ENCODE data around the gene ALDH1A1.

Gene ALDH1A1

DNA sequence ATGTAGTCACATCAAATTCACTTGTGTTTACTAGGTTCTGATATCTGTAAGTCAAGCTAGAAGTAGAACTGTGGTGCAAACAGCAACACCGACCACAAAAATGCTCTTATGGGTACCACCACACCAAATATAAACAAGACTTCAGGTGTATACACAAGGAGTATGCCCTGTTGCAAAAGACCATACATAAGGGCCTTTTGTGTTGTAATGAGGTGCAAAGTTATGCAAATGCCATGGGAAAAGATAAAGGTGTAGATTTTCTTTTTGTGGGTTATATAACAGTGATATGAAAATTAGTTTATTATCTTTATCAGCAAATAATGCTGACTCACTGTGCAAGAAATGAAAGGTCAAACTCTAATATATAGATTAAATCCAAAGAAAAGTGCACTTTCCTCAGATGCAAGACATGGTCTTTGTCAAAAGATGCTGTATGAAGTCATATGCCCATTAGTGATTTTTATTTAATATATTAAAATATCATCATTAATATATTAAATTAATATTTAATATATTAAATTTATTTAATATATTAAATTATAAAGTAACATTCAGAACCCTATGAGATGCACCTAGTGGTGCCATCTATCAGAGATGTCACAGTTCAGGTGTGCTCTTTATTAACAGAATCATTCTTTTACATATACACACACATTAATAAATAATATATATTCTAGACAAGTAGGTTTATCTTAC, 26.7 kb upstream of the ALDH1A1 start:
- no peak for DNase-seq (ENCODE audit: low read depth)

GRCh38 chr9:72978744-72979143, 25.9 kb upstream of the ALDH1A1 start:
- no peak for DNase-seq (ENCODE audit: low read depth)

DNA sequence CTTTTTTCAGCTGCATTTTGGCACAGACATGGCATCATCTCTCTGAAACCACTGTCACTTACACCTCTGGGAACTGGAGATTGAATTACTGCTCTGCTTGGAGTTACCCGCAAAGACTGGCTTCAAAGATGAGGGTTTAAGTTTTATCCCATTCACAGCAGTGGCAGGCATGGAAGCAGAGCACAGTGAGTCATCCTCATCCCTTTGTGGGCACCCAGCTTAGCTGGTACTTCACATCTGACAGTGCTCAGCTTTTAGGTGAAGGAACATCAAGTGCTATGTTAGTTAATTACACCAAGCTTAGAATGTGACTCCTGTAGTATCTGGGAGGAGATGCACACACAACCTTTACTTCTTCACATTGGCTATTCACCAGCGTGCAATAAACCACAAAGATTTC, 24.8 kb upstream of the ALDH1A1 start:
- DNase-seq (ENCODE audit: low read depth), result no peak

DNA sequence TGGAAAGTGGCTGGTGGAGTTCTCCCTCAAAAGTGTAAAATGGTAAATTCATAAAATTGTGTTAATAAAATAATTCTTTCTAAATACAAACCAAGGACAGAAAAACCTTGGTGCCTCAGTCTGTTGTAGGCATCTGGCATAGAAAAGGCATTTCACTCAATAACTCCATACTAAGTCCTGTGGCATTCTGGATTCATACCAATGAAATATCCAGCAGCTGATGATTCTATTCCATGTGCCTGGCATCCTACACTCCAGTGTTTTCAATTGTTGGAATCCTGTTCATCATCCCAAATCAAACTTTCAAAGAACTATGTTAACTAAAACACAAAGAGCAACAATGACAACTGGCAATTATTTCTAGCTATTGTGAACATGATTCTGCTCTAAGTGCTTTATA, 21.6 kb upstream of the ALDH1A1 start:
- DNase-seq (ENCODE audit: low read depth), result no peak

DNA sequence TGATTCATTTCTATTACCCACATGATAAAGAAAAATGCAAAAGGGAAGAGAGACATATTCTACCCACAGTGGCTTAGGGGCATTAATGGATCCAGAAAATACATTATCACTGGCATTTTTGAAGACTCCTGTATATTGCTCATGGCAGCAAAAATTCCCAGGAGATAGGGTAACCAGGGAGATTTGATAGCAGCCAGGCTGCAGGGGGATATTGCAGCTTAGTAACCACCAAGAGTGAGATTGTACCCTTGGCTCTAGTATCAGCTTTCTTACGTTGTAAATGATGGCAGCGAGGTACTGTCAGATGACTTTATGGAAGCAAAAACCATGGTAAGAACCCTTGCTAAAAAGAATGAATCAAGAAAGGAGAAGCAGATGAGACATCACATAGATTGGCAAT, 19.8 kb upstream of the ALDH1A1 start:
- no peak for DNase-seq (ENCODE audit: low read depth)

DNA sequence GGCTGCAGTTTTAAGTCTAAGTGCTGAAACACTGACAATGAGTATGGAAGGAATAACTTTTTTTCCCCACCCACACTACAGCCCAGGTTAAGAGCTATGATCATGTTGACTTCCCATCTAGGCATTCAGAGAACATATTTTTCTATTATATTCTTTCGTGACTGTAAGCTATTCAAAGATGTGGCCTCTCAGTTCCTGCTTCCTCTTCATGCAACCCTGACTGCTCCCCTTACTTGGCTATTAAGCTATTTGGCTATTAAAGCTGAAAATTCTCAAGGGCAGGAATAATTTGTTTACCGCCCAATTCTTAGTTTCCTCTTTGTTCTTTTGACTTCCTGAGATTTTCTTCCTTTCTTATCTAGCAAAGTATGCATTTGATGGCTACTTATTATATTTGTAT, 18.6 kb upstream of the ALDH1A1 start:
- no peak for DNase-seq (ENCODE audit: low read depth)

- DNase-seq (ENCODE audit: low read depth), result no peak
Observed at GRCh38 chr9:72960446-72960845, 7.6 kb upstream of the ALDH1A1 start.

DNA sequence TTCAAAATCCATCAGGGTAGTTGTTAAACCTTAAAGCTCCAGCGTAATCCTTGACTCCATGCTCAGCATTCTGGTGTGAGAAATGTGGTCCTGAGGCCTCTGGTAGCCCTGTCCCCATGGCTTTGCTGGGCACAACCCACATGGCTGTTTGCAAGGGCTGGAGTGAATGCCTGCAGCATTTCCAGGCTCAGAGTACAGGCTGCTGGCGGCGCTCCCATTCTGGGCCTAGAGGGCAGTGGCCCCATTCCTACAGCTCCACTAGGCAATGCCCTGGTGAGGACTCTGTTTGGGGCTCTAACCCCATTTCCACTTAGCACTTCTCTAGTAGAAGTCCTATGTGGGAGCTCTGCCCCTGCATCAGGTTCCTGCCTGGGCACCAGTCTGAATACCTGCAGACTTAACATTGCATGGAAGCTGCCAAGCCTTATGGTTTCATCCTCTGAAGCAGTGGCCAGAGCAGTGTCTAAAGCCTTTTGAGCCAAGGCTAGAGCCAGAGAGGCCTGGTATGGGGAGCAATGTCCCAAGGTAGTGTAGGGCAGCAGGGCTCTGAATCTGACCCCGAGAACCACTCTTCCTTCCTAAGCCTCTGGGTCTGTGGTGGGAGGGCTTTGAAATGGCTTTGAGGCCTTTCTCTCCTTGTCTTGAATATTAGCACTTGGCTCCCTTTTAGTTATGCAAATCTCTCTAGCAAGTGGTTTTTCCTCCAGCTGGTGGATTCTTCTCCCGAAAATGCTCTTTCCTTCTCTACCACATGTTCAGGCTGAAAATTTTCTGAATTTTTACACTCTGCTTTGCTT, 5.8 kb upstream of the ALDH1A1 start:
- no peak for DNase-seq (ENCODE audit: low read depth)

DNA sequence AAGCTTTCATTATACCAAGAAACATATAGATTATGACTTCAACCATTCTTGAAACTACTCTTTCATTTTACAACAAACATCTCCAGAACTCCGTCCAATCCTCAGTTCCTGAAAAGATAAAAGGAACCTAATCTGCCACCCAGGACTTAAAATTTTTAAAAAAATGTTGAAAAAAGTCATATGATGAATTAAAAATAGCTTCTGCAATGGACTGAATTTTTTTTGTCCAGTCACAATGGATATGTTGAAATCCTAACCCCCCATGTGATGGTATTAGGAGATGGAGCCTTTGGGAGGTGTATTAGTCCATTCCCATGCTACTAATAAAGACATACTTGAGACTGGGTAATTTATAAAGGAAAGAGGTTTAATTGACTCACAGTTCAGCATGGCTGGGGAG, 2.7 kb upstream of the ALDH1A1 start:
- no peak for DNase-seq (ENCODE audit: low read depth)

GRCh38 chr9:72955126-72955455, 2.2 kb upstream of the ALDH1A1 start:
- DNase-seq (ENCODE audit: low read depth), result no peak

DNA sequence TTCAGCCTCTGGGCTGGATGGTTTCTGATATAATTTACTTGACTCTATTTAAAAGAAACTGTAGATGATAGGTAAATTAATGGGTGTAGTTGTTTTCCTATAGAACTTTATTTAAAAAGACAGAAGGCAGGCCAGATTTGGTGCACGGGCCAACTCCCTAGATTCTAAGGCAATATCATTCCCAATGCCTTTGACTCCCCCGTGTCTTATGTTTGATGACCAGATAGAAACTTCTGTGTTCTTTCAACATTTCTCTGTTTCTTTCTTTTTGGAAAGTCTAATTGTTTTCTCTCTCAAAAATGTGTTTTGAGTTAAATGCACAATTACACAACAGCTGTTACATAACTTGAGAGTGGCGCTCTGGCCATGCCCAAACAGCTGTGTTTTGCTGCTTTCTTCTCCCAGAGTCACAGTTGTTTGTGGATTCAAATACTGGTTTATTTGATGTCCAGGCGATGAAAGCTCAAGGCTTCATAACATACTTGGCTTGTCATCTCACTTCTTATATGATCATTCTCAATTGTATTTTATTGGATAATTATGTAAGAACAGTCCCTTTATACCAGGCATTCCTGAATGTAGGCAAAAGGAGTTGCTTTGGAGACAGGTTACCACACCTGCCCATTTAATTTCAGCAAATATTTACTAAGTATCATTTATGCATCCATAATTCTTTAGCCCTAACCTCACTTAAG, 1.7 kb upstream of the ALDH1A1 start:
- no peak for DNase-seq (ENCODE audit: low read depth)

DNA sequence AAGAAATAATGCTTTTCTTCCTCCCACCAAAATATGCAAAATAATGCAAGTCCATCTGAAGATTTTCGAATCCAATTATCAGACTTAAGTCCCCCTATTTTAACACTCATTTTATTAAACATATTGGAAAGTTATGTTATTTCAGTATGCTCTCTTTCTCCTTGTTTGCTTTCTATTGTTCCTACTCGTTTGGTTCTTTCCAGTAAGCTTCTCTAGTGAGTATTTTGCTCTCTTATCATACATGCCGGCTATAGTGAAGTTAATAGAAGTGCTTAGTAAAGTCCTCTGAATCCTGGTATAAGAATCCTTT, 517 bp downstream of the ALDH1A1 start:
- no peak for DNase-seq (ENCODE audit: low read depth)

GRCh38 chr9:72951520-72952380, 1.1 kb downstream of the ALDH1A1 start:
- no peak for DNase-seq (ENCODE audit: low read depth)

GRCh38 chr9:72950875-72951442, 1.9 kb downstream of the ALDH1A1 start:
- no peak for DNase-seq (ENCODE audit: low read depth)

- DNase-seq (ENCODE audit: low read depth), result no peak
Observed at GRCh38 chr9:72949918-72950325, 2.9 kb downstream of the ALDH1A1 start.

DNA sequence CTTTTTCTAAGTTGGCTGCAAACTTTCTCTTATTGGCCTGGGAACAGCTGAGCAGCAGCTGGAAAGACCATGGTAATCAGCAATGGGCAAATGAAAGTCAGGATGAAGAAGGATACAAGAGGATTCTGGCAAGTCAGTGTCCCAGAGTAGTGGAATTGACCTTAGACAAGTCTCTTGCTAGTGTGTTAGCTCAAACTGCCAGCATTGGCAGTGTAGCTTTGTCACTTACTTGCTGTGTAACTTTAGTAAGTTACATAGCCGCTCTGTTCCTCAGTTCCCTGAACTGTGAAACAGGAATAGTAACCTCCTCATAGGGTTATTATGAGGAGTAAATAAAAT, 3.6 kb downstream of the ALDH1A1 start:
- DNase-seq (ENCODE audit: low read depth), result no peak

DNA sequence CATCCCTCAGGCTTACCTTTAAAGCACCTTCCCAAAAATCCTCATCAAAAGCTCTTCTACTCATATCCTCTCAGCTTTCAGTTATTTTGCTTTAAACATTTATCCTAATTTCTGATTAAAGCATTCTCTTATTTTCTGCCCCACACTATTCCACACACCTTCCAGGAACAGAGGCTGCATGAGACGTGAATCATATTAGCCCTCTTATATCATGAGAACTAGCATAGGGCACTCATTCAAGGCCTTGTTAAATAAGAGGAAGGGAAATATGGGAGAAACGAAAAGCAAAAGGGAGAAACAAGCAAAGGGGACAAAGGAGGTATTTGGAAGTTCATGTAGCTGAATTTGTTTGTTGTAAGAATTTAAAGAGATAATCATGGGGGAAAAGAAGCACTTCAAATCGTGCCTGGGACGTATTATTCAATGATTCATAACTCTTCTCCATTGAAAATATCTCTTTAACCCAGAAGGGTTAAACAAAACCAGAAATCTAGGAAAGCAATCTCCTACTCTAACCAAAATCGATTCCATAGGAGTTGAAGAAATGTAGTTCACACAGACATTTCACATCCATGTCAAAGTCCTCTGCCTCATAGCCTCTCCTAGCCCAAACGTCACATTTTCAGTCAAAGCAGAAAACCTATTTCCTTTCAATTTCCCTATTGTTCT, 4.1 kb downstream of the ALDH1A1 start:
- DNase-seq (ENCODE audit: low read depth), result no peak

- DNase-seq (ENCODE audit: low read depth), result no peak
Observed at GRCh38 chr9:72947984-72948465, 4.8 kb downstream of the ALDH1A1 start.

DNA sequence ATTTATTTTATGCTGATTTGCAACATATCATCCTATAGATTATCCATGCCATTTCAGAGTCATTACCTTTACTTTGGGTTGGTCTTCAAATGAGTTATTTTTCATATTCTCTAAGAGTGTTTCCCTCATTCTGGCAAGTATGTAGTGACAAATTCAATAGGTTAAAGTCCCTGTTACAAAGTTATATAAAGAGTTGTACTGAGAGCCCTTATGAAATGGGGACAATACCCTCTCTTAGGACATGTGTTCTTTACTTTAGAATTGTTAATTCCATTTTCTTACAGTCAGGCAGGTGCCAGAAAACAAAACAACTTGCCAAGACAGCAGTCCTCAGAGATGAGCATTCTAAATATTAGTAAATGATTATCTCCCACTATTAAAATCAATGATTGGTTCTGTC, 6.0 kb downstream of the ALDH1A1 start:
- DNase-seq (ENCODE audit: low read depth), result no peak

DNA sequence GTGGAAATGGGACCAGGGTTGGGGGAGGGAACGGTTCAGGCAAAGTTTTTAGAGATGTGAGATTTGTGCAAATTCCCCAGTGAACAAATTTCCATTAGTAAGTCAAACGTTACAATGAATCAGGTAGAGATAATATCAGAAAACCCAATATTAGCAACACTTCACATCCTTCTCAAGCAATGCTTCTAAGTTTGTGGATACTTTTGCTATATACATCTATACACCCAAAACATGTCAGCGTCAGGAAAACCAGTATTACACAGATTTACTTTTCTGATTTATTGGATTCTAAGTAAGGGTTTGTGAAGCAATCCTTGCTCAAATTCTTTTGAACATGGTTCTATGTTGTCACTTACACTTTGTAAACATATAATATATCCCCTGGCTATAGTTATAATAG, 6.5 kb downstream of the ALDH1A1 start:
- no peak for DNase-seq (ENCODE audit: low read depth)

GRCh38 chr9:72945391-72945790, 7.5 kb downstream of the ALDH1A1 start:
- DNase-seq (ENCODE audit: low read depth), result no peak
